Parathyroid adenoma (tissue), 2 donors: Measurements from ENCODE around the gene TMEM129.
A peak's percentile ranks its signal among the peaks of the same experiment; 100 is the strongest.

Source experiments
- H2AFZ ChIP-seq: fragments of 300-600 bp; sonication (generic); one replicate; pipeline ENCODE4 v1.7.0; 2017; ENCODE audit warnings: antibody characterized with exemption, mild to moderate bottlenecking
- H3K27ac ChIP-seq: fragments of 300-600 bp; sonication (generic); one replicate; pipeline ENCODE4 v1.7.0; 2017
- H3K27me3 ChIP-seq: fragments of 300-600 bp; sonication (generic); one replicate; pipeline ENCODE4 v1.7.0; 2017; ENCODE audit warnings: low read length; ENCODE audit not compliant: control insufficient read depth, insufficient read depth
- H3K36me3 ChIP-seq: fragments of 300-600 bp; sonication (generic); one replicate; pipeline ENCODE4 v1.7.0; 2017; ENCODE audit warnings: low read length; ENCODE audit not compliant: control insufficient read depth, insufficient read depth
- H3K4me1 ChIP-seq: fragments of 300-600 bp; sonication (generic); one replicate; pipeline ENCODE4 v1.7.0; 2017; ENCODE audit warnings: control low read depth
- H3K4me2 ChIP-seq: fragments of 300-600 bp; sonication (generic); one replicate; pipeline ENCODE4 v1.7.0; 2017; ENCODE audit warnings: low read length
- H3K4me3 ChIP-seq: fragments of 300-600 bp; sonication (generic); one replicate; pipeline ENCODE4 v1.7.0; 2017; ENCODE audit warnings: low read depth, low read length
- H3K79me2 ChIP-seq: fragments of 300-600 bp; sonication (generic); one replicate; pipeline ENCODE4 v1.7.0; 2017; ENCODE audit warnings: control low read depth
- H3K9ac ChIP-seq: fragments of 300-600 bp; sonication (generic); one replicate; pipeline ENCODE4 v1.7.0; 2017; ENCODE audit warnings: mild to moderate bottlenecking
- H3K9me3 ChIP-seq: fragments of 300-600 bp; sonication (generic); one replicate; pipeline ENCODE4 v1.7.0; 2017; ENCODE audit warnings: low read length; ENCODE audit not compliant: control insufficient read depth
- CTCF ChIP-seq: fragments of 300-600 bp; sonication (generic); IDR thresholded peaks from one replicate; pipeline ENCODE4 v1.7.0; 2017; ENCODE audit warnings: antibody characterized with exemption, mild to moderate bottlenecking
- donor health status: primary hyperparathyroidism.

The TMEM129 gene

GRCh38 chr4:1683736-1684505 lies 37.2 kb downstream of the TMEM129 start, which contains the start of gene FAM53A:
TSS of gene FAM53A (minus strand) at chr4:1684313. CDS start at chr4:1668741, 15,572 bp downstream.
- Histone ChIP-seq H3K79me2 (no peaks in the 10 kb centered on the region), H3K4me1 (no peaks in the 10 kb centered on the region), H3K36me3 (no peaks in the 10 kb centered on the region), H3K27ac (no peak within 1 kb of the TSS), H2AFZ (peak within 1 kb of the TSS; percentile 33), H3K4me2 (peak within 1 kb of the TSS; percentile 53), H3K27me3 (no peaks in the 10 kb centered on the region), H3K9me3 (no peaks in the 10 kb centered on the region), H3K4me3 (peak within 1 kb of the TSS; percentile 52), H3K9ac (no peak within 1 kb of the TSS)
- no peak for TF ChIP-seq CTCF

DNA sequence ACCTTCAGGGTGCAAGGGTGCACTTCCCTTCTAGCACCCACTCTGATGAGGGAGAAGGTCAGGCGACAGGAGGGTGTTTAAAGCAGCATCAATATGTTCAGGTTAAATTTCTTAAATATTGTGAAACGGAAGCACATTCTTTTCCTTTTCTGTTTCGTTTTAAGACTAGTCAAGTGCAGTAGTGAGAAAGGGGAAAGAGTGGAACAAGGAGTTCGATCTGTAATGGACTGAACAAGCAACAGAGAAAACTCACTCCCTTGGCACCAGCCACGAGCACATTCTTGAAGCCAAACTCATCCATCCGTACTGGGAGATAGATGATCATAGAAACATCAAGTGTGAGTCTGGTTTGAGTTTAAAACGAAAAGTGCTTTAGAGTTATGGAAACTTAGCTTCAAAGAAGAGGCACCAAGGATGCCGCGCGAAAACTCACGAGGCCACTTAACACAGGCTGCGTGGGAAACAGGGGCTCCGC lies 37.8 kb downstream of the TMEM129 start:
- Histone ChIP-seq H3K4me2 (peak overlapping the region; percentile 15), H3K4me1 (no peaks in the 10 kb centered on the region), H3K4me3 (peak overlapping the region; percentile 52), H3K9ac (no peak overlapping the region), H3K79me2 (no peaks in the 10 kb centered on the region), H3K27me3 (no peaks in the 10 kb centered on the region), H3K27ac (no peak overlapping the region), H3K9me3 (no peaks in the 10 kb centered on the region), H2AFZ (peak overlapping the region; percentile 23), H3K36me3 (no peaks in the 10 kb centered on the region)
- no peak for TF ChIP-seq CTCF

DNA sequence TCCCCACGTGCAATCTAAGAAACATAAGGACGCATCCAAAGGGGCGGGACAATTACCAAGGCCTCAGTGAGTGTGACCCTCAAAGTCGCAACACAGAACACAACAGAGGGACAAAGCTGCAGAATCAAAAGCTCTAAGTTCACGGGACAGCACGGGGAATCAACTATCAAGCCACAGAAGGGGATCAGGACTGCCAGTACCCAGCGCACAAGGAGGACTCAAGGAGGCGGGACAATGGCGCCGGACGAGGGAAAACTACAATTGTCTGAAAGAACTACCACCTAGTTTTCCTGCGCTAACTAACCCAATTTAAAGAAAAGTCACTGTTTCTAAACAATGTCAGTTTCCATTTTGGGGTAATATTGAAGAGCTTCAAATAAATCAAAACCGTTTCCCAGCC lies 38.3 kb downstream of the TMEM129 start:
- TF ChIP-seq CTCF, result no peak
- H3K27me3 ChIP-seq, result no peaks in the 10 kb centered on the region
- no peak overlapping the region for H3K9ac ChIP-seq
- H3K27ac ChIP-seq, result no peak overlapping the region
- no peaks in the 10 kb centered on the region for H3K36me3 ChIP-seq
- peak overlapping the region; percentile 52 for H3K4me3 ChIP-seq
- H3K4me2 ChIP-seq, result peak overlapping the region; percentile 15
- no peak overlapping the region for H2AFZ ChIP-seq
- no peaks in the 10 kb centered on the region for H3K79me2 ChIP-seq
- no peaks in the 10 kb centered on the region for H3K4me1 ChIP-seq
- H3K9me3 ChIP-seq, result no peaks in the 10 kb centered on the region

GRCh38 chr4:1678244-1678643 lies 42.9 kb downstream of the TMEM129 start:
- H3K4me2 ChIP-seq, result no peak overlapping the region
- H3K9me3 ChIP-seq, result no peaks in the 10 kb centered on the region
- no peak overlapping the region for H3K27ac ChIP-seq
- no peaks in the 10 kb centered on the region for H3K79me2 ChIP-seq
- H2AFZ ChIP-seq, result no peak overlapping the region
- H3K4me1 ChIP-seq, result no peaks in the 10 kb centered on the region
- no peaks in the 10 kb centered on the region for H3K27me3 ChIP-seq
- TF ChIP-seq CTCF, result no peak
- no peak overlapping the region for H3K4me3 ChIP-seq
- no peak overlapping the region for H3K9ac ChIP-seq
- H3K36me3 ChIP-seq, result no peaks in the 10 kb centered on the region
